ENCODE measurements around the gene SLIT1.

DNA sequence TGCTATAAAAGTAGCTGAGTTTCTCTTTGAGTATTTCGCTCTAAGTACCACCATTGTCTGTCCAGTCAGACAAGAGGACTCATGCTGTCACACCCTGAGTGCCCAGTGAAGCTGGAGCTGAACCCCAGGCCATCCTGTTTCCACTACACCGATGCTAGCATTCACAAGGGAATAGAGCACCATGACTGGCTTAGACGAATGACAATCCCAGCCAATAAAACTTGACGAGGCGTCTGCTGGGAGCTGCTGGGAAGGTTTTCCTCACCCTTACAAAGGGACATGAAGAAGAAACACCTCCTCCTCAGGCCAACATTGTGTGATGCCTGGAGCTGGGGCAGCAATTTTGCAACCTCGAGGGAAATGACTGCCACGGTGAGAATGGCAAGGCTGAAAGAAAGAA lies 17.5 kb upstream of the SLIT1 start:
- TF ChIP-seq NFIC (IDR thresholded peaks at IDR 0.05) = no peak
- TF ChIP-seq, protein P1, sequence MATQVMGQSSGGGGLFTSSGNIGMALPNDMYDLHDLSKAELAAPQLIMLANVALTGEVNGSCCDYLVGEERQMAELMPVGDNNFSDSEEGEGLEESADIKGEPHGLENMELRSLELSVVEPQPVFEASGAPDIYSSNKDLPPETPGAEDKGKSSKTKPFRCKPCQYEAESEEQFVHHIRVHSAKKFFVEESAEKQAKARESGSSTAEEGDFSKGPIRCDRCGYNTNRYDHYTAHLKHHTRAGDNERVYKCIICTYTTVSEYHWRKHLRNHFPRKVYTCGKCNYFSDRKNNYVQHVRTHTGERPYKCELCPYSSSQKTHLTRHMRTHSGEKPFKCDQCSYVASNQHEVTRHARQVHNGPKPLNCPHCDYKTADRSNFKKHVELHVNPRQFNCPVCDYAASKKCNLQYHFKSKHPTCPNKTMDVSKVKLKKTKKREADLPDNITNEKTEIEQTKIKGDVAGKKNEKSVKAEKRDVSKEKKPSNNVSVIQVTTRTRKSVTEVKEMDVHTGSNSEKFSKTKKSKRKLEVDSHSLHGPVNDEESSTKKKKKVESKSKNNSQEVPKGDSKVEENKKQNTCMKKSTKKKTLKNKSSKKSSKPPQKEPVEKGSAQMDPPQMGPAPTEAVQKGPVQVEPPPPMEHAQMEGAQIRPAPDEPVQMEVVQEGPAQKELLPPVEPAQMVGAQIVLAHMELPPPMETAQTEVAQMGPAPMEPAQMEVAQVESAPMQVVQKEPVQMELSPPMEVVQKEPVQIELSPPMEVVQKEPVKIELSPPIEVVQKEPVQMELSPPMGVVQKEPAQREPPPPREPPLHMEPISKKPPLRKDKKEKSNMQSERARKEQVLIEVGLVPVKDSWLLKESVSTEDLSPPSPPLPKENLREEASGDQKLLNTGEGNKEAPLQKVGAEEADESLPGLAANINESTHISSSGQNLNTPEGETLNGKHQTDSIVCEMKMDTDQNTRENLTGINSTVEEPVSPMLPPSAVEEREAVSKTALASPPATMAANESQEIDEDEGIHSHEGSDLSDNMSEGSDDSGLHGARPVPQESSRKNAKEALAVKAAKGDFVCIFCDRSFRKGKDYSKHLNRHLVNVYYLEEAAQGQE (IDR thresholded peaks at IDR 0.05; ENCODE audit: low read depth) = no peak
- TF ChIP-seq YY1 (IDR thresholded peaks at IDR 0.05; ENCODE audit: low read depth) = no peak
- TF ChIP-seq MAX (IDR thresholded peaks at IDR 0.05) = no peak
- no peak for TF ChIP-seq TAF1 (IDR thresholded peaks at IDR 0.05; ENCODE audit: low read depth)
- no peak for TF ChIP-seq FOXM1 (IDR thresholded peaks at IDR 0.05; ENCODE audit: borderline replicate concordance, low read depth)
- TF ChIP-seq EP300 (IDR thresholded peaks at IDR 0.05; ENCODE audit: borderline replicate concordance) = no peak
- TF ChIP-seq CEBPB (IDR thresholded peaks at IDR 0.05) = no peak
- no peak for TF ChIP-seq TEAD4 (IDR thresholded peaks at IDR 0.05)
- no peak for TF ChIP-seq RAD21 (IDR thresholded peaks at IDR 0.05; ENCODE audit: low read depth)
